Activated CD4-positive, CD25-positive, alpha-beta regulatory T cell treated with anti-CD3 and anti-CD28 coated beads, Interleukin-2, amount 50 U/mL, for 24 hours (primary cell): ENCODE results near the gene KDM2A.
A peak's percentile ranks its signal among the peaks of the same experiment; 100 is the strongest.

ENCODE experiments used
- ATAC-seq, 2 donors: fragments of 150-1000 bp; cut with Tn5 transposase; one replicate each; pipeline ENCODE4 v1.10.0; 2021; ENCODE audit warnings: mild to moderate bottlenecking in 1 of 2, moderate library complexity in 1 of 2

Gene KDM2A

GRCh38 chr11:67287355-67288197 lies 168.5 kb downstream of the KDM2A start:
- ATAC-seq, result no peak

DNA sequence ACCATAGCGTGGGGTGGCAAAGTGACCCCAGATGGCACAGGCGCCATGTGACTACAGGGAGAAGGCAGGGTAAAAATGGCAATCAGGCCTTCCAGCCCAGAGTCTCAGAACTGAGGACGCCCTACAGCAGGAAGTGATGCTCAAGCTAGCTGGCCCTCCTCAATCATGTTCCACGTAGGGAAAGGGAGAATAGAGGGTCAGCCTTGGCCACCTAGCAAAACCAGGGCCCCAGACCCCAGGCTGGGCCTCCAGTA lies 169.1 kb downstream of the KDM2A start:
- no peak for ATAC-seq

DNA sequence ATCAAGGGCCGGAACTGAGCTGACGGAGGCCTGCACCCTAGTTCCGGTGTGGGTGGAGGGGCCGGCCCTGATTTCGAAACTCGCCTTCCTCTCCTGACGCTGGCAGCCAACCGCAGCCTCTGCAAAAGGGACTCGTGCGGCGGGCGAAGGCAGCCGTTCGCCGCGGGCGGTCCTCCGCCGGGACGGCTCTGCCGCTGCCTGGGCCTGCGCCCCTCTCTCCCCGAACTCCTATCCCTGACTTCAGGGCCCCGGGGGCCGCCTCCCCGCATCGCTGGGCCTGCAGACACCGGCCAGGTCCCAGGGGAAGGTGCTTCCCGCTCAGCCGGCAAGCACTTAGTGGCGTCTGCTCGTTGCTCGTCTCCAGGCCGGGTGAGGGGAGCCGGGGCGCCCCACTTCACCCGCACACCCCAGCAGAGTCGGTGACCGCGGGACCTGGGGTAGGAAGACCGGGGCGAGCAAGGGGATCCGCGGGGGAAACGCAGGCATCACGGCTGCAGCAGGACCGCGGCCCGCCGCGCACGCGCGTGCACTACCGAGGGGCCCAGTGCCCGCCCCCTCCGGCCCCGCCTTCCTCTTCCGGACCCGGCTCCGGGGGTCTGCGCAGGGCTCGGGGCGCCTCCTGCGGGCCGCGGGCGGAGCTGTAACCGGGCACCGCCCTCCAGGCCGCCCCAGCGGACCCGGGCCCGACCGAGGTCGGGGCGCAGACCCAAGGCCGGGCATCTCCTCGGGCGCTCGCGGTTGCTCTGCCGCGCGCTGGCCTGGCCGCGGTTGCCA lies 169.6 kb downstream of the KDM2A start:
- peak; percentile 71 to 73 for ATAC-seq

DNA sequence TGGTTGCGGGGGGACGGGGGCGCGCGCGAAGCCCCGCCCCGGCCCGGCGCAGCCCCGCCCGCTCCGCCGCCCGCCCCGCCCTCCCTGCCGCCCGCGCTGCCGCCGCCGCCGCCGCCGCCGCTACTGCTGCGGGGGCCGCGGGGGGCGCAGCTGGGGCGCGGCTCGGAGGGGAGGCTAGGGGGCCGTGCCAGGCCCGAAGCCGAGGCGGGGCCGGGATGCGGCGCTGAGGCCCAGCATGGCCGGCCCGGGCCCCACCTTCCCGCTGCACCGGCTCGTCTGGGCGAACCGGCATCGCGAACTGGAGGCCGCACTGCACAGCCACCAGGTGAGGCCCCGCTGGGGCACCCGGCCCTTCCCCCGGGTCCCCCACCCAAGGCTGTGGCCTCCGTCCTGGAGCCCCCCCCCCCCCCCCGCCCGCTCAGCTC lies 170.2 kb downstream of the KDM2A start, which contains the start of gene ANKRD13D:
ANKRD13D (plus strand) TSS at position 78 of the 425 bp plus-strand sequence; CDS start at position 236, 158 bp downstream.
- ATAC-seq, result peak in 1 of 2 donors; percentile 31

- ATAC-seq, result no peak
Observed at GRCh38 chr11:67289651-67290479, 170.8 kb downstream of the KDM2A start.

DNA sequence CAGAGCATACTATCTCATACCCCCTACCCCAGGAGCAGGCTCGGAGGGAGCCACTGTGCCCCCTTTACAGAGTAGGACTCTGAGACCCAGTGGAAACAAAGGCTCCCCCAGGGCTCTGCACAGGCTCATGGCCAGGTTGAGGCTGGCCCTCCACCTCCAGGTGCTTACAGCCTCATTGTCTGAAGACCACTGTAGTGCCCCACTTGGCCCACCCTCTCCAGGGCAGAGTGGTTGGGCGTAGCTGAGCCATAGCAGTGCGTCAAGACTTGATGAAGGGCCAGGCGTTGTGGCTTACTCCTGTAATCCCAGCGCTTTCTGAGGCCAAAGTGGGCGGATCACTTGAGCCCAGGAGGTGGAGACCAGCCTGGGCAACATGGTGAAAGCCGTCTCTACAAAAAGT lies 171.7 kb downstream of the KDM2A start:
- ATAC-seq, result no peak

DNA sequence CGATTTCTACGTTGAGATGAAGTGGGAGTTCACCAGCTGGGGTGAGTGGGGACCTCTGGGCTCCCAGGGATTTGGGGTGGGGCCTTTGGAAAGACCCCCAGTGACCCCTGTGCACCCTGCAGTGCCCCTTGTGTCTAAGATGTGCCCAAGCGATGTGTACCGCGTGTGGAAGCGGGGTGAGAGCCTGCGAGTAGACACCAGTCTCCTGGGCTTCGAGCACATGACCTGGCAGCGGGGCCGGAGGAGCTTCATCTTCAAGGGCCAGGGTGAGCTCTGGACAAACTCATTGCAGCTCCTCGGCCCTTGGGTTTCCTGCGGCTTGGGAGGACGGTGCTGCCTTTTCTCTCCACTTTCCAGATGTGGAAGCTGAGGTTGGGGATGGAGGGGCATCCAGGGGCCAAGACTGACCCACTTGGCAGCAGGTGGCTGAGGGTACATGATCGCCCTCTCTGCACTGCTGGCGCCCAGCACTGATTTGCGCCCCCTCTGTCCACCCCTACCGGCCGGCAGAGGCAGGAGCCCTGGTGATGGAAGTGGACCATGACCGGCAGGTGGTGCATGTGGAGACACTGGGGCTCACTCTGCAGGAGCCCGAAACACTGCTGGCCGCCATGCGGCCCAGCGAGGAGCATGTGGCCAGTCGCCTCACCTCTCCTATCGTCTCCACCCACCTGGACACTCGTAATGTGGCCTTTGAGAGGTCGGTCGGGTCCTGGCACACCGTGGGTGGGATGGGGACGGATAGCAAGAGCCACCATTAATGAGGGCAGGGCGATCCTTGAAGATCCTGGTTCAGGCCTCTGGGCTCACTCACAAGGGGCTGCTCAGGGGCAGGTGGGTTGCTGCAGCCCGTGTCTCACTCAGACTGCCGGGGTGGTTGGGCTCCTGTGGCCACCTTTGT lies 172.7 kb downstream of the KDM2A start:
- ATAC-seq, result no peak

DNA sequence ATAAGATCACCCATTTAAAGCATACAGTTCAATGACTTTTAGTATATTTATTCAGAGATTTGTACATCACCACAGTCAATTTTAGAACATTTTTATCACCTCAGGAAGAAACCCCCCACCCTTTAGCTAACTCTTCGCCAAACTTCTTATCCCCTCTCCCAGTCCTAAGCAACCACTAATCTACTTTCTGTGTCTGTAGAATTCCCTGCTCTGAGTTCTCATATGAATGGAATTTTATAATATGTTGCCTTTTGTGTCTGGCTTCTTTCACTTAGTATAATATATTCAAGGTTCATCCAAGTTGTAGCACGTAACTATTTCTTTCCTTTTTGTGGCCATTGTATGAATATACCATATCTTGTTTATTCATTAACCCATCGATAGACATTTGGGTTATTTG lies 173.6 kb downstream of the KDM2A start:
- ATAC-seq, result no peak

DNA sequence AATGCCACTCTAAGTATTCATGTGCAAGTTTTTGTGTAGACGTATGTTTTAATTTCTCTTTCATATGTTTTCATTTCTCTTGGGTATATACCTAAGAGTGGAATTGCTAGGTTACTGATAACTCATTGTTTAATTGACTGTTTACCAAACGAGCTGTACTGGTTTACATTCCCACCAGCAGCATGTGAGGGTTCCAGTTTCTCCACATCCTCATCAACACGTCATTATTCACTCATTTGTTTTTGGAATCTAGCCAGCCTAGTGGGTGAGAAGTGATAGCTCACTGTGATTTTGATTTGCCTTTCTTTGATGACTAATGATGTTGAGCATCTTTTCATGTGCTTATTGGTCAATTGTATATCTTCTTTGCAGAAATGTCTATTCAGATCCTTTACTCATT lies 174.0 kb downstream of the KDM2A start:
- peak; percentile 1 to 9 for ATAC-seq

DNA sequence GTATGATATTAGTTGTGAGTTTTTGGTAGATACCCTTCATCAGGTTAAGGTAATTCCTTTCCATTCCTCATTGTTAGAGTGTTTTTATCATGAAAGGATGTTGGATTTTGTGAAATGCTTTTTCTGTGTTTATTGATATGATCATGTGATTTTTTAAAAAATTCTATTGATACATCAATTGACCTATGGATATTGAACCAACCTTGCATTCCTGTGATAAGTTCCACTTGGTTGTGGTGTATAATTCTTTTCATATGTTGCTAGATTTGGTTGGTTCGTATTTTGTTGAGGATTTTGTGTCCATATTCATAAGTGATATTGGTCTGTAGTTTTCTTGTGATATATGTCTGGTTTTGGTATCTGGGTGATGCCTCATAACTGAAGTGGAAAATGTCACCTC lies 176.8 kb downstream of the KDM2A start:
- ATAC-seq, result no peak

DNA sequence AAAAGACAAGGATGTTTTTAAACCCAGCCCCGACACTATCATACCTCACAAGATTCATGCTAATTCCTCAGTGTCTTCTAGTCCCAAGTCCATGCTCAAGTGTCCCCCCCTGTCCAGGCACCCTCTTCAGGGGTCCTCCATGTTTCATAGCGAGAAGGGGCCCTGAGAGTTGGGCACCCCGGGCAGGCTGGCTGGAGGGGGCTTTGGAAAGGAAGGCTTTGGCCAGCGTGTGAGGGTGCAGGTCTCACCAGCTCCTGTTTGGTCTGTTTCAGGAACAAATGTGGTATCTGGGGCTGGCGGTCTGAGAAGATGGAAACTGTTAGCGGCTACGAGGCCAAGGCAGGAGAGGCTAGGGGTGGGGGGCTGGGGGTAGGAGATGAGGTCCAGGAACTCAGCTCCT lies 179.7 kb downstream of the KDM2A start:
- no peak for ATAC-seq

DNA sequence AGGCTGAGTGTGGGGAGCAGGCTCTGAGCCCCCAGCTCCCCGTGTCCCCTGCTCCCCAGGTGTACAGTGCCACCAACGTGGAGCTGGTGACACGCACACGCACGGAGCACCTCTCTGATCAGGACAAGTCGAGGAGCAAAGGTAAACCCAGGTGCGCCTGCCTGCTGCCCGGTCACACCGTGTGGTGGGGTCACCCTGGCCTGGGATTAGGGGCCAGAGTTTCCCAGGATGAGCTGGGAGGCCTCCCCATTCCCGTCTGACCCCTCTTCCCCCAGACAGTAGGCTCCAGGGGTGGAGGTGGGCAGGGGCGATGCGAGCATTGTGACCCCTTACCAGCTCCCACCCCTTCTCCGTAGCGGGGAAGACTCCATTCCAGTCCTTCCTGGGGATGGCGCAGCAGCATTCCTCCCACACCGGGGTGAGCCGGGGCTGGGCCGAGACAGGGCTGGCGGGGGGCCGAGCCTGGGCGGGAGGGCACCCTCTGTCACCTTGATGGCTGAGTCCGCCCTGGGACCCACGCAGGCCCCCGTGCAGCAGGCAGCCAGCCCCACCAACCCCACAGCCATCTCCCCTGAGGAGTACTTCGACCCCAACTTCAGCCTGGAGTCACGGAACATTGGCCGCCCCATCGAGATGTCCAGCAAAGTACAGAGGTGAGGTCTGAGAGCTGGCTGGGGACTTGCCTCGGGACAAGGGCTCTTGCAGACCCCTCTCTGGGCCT lies 180.6 kb downstream of the KDM2A start:
- no peak for ATAC-seq

DNA sequence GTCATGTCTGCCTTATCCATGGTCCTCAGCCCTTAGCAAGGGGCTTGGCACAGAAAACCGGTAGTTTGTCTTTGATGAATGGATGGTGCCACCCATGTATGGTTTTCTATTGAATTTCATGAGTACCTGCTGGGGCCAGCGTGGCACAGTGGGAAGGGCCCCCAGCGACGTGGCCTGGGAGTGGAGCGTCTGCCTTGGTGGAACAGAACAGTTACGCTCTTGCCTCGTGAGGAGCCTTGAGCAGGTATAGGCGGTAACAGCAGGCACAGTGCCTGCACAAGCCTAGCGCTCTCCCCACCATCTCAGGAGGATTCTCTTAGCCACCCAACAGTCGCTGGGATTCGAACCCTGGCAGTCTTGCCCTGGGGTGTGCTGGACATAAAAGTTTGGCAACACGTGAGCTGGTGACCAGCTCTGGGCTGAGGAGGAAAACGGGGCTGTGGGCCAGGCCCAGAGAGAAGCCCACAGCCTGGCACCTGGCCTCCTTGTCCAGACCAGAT lies 181.2 kb downstream of the KDM2A start:
- no peak for ATAC-seq

GRCh38 chr11:67300756-67301312 lies 181.8 kb downstream of the KDM2A start:
- no peak for ATAC-seq

GRCh38 chr11:67301313-67301921 lies 182.4 kb downstream of the KDM2A start:
- no peak for ATAC-seq

GRCh38 chr11:67301951-67302516 lies 183.0 kb downstream of the KDM2A start:
- ATAC-seq, result no peak

- ATAC-seq, result no peak
Observed at GRCh38 chr11:67302571-67303131, 183.6 kb downstream of the KDM2A start.

GRCh38 chr11:67303132-67303834 lies 184.2 kb downstream of the KDM2A start, which contains the start of gene SSH3:
Gene SSH3, plus strand, starts transcription at chr11:67303530. Its CDS starts 96 bp downstream, at chr11:67303626.
- ATAC-seq, result peak; percentile 84 to 87
